HG02678 (cell line): ENCODE measurements around the gene ZNF738.

Experiments
- ATAC-seq: cut with Tn5 transposase; IDR thresholded peaks from one replicate; pipeline ENCODE4 v1.9.1; 2021; ENCODE audit warnings: mild to moderate bottlenecking, moderate library complexity; ENCODE audit not compliant: unreplicated experiment

Gene ZNF738

GRCh38 chr19:21422244-21422643 is 63.4 kb downstream of the ZNF738 start:
- ATAC-seq = no peak

- ATAC-seq = no peak
Measured at GRCh38 chr19:21423057-21424041, 64.5 kb downstream of the ZNF738 start.
